Effector memory CD4-positive, alpha-beta T cell (primary cell): ENCODE measurements around the gene FRMD6.

Experiments
- DNase-seq, 3 donors: peaks; one replicate each; pipeline ENCODE4 v3.0.0-alpha.2; 2020
- H3K27ac ChIP-seq: 2 replicates; pipeline ENCODE4 v1.7.0; 2013; ENCODE audit warnings: mild to moderate bottlenecking, low read length, moderate library complexity; ENCODE audit not compliant: insufficient read depth, poor library complexity, severe bottlenecking
- H3K27me3 ChIP-seq: replicated peaks from 2 replicates; pipeline ENCODE4 v1.7.0; 2013; ENCODE audit warnings: mild to moderate bottlenecking, low read length; ENCODE audit not compliant: insufficient read depth, control insufficient read depth, poor library complexity, severe bottlenecking
- H3K36me3 ChIP-seq: 2 replicates; pipeline ENCODE4 v1.7.0; 2013; ENCODE audit warnings: mild to moderate bottlenecking, low read length, moderate library complexity; ENCODE audit not compliant: control insufficient read depth, insufficient read depth
- H3K4me1 ChIP-seq: 2 replicates; pipeline ENCODE4 v1.7.0; 2013; ENCODE audit warnings: low read length, mild to moderate bottlenecking; ENCODE audit not compliant: control insufficient read depth, insufficient read depth, poor library complexity, severe bottlenecking
- H3K4me3 ChIP-seq: 2 replicates; pipeline ENCODE4 v1.7.0; 2013; ENCODE audit warnings: low read length, low read depth, mild to moderate bottlenecking; ENCODE audit not compliant: insufficient read depth, poor library complexity, severe bottlenecking
- H3K9me3 ChIP-seq: 2 replicates; pipeline ENCODE4 v1.7.0; 2013; ENCODE audit warnings: mild to moderate bottlenecking, low read length, moderate library complexity; ENCODE audit not compliant: control insufficient read depth

Gene FRMD6

GRCh38 chr14:51648296-51648695 is 3.4 kb upstream of the FRMD6 start:
- no peaks in the 10 kb centered on the region for H3K27me3 ChIP-seq

GRCh38 chr14:51650716-51651387 is 858 bp upstream of the FRMD6 start:
- Histone ChIP-seq H3K27ac (peak overlapping the region; percentile 53), H3K9me3 (no peaks in the 10 kb centered on the region), H3K27me3 (peaks cover 2% of the 10 kb centered on the region), H3K4me1 (peaks cover 8% of the 10 kb centered on the region), H3K4me3 (peak overlapping the region; percentile 79), H3K36me3 (no peaks in the 10 kb centered on the region)
- DNase-seq, result no peak

More at GRCh38 chr14:51648296-51648695, 3.4 kb upstream of the FRMD6 start:
- H3K4me1 ChIP-seq, result peaks cover 8% of the 10 kb centered on the region
- H3K4me3 ChIP-seq, result no peak overlapping the region
- H3K9me3 ChIP-seq, result no peaks in the 10 kb centered on the region
- no peak overlapping the region for H3K27ac ChIP-seq
- H3K36me3 ChIP-seq, result no peaks in the 10 kb centered on the region
- no peak for DNase-seq

DNA sequence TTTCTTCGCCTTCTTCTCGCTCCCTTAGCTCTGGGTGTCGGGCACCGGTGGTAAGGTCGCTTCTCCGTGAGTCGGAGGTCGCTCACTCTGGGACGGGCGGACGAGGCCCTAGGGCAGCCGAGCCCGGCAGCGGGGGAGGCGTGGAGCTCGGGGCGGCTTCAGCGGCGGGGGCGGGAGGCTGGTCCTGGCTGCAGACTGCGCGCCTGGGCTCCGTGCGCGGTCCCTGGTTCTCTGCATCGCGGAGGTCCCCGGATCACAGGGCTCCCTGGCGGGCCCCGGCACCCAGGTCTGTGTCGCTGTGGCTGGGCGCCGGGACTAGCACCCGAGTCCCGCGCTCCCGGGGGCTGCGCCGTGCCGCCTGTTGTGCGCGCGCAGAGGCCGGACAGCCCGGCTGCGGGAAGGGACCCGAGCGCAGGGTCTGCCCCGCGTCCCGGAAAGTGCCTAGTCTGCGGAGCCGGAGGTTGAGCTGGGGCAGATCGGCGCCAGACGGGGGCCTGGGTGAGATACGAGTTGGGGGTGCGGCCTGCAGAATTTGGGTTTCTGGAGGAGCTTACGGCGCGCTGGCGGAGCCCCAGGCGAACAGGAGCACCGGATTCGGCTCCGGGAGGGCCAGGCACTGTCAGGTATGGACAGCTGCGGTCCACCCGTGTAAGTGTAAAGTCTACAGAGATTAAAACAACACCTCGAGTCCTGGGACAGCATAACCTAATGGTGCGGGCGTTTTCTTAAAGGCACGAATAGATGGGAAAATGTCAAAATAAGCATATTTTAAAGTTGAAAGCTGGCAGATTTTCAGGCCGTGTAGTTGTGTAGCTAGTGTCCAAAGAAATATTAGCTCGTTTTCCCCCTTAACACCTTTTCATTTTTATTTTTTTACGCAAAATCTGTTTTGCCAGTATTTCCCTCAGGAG is 713 bp downstream of the FRMD6 start:
- peaks cover 3% of the 10 kb centered on the region for H3K27me3 ChIP-seq
- peaks cover 8% of the 10 kb centered on the region for H3K4me1 ChIP-seq
- H3K9me3 ChIP-seq, result no peaks in the 10 kb centered on the region
- no peaks in the 10 kb centered on the region for H3K36me3 ChIP-seq
- H3K4me3 ChIP-seq, result peak overlapping the region; percentile 69
- peak in 2 of 3 donors; percentile 12 to 24 for DNase-seq
- H3K27ac ChIP-seq, result peak overlapping the region; percentile 50

DNA sequence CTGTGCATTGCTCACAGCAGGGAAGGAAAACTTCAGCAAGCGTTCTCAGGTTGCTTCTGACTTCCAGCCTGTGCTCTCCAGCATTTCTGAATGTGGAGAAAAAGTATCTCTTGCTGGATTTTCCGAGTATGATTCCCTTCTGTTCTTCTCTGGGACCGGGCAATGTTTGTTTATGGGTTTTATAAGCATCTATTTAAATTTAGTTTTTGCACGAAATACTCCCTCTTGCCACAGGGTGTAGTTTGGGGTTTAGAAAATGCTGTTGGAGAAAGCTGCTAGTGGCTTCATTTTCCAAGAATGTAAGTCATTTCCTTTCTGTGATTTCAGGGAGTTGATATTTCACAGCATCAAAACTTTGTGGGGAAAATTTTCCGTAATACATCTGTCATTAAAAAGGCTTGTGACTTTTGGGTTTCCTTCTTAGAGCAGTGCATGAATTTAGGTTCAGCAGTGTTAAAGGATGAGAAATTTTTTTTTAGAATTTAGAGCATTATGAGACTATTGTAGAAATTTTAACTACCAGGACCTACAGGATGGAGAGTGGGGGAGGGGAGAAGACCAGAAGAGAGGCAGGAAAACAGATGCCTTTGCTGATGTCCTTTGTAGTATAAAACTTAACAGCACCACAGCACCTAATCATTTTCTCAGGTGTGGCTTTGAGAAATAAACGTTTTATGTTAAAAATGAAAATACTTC is 1.5 kb downstream of the FRMD6 start:
- Histone ChIP-seq H3K4me3 (peak overlapping the region; percentile 69), H3K9me3 (no peaks in the 10 kb centered on the region), H3K4me1 (peaks cover 8% of the 10 kb centered on the region), H3K27me3 (peaks cover 5% of the 10 kb centered on the region), H3K36me3 (no peaks in the 10 kb centered on the region), H3K27ac (no peak overlapping the region)
- no peak for DNase-seq

- Histone ChIP-seq H3K27me3 (peaks cover 5% of the 10 kb centered on the region), H3K36me3 (no peaks in the 10 kb centered on the region), H3K4me1 (peaks cover 8% of the 10 kb centered on the region), H3K9me3 (no peaks in the 10 kb centered on the region), H3K27ac (no peak overlapping the region), H3K4me3 (no peak overlapping the region)
- no peak for DNase-seq
These were observed 2.2 kb downstream of the FRMD6 start for GRCh38 chr14:51653775-51654532.

- peaks cover 5% of the 10 kb centered on the region for H3K27me3 ChIP-seq
- no peak overlapping the region for H3K4me3 ChIP-seq
- no peak overlapping the region for H3K27ac ChIP-seq
- H3K9me3 ChIP-seq, result no peaks in the 10 kb centered on the region
- H3K4me1 ChIP-seq, result peaks cover 8% of the 10 kb centered on the region
- no peak for DNase-seq
- no peaks in the 10 kb centered on the region for H3K36me3 ChIP-seq
These were observed 2.8 kb downstream of the FRMD6 start for GRCh38 chr14:51654533-51654845.

DNA sequence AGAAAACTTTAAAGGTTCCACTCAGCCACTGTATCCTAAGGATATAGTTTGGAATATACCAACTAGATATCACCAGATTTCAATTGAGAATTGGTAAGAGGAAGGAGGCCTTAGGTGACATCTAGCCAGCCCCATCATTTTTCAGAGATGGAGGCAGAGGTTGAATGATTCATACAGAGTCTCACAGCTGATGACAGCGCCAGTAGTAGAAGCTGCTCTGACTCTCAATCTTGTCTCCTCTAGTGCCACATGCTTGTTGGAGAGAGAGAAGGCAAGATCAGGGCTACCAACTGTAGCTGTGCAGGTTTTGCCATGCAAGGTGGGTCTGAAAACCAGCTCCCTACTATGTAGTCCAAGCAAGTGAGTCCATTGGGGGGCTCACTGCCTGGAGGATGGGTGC is 6.1 kb downstream of the FRMD6 start:
- H3K4me1 ChIP-seq, result peaks cover 3% of the 10 kb centered on the region
- H3K36me3 ChIP-seq, result no peaks in the 10 kb centered on the region
- H3K27me3 ChIP-seq, result peaks cover 5% of the 10 kb centered on the region
- H3K9me3 ChIP-seq, result no peaks in the 10 kb centered on the region
- no peak for DNase-seq
- H3K4me3 ChIP-seq, result no peak overlapping the region
- H3K27ac ChIP-seq, result no peak overlapping the region

- no peak for DNase-seq
- Histone ChIP-seq H3K4me3 (no peak overlapping the region), H3K27ac (no peak overlapping the region), H3K36me3 (no peaks in the 10 kb centered on the region), H3K9me3 (no peaks in the 10 kb centered on the region), H3K27me3 (peaks cover 5% of the 10 kb centered on the region), H3K4me1 (no peaks in the 10 kb centered on the region)
These were observed 6.9 kb downstream of the FRMD6 start for GRCh38 chr14:51658441-51659173.

GRCh38 chr14:51660741-51661140 is 9.0 kb downstream of the FRMD6 start:
- Histone ChIP-seq H3K27me3 (peaks cover 4% of the 10 kb centered on the region), H3K36me3 (no peaks in the 10 kb centered on the region), H3K4me1 (no peaks in the 10 kb centered on the region), H3K9me3 (no peaks in the 10 kb centered on the region), H3K4me3 (no peak overlapping the region), H3K27ac (no peak overlapping the region)
- no peak for DNase-seq
